Esophagus squamous epithelium (tissue), 5 donors: Measurements from ENCODE around the gene ABCB10. TPM values are rescaled to one million over a fixed set of nuclear protein-coding genes. Genes with fewer than 3 reads are reported as not detected.

Experiments
- DNase-seq: peaks from one replicate; lab custom pipeline; 2025; lab: John Stamatoyannopoulos, UW
- H3K27ac ChIP-seq, 4 donors: fragments of 200-600 bp; sonication (generic); one replicate each; pipeline ENCODE4 v1.5.1; 2016 to 2019; ENCODE audit warnings: mild to moderate bottlenecking in 1 of 4
- H3K27me3 ChIP-seq, 4 donors: fragments of 200-600 bp; sonication (generic); 1 replicate in 3 of 4; 2 replicates in 1 of 4; pipeline versions ENCODE4 v1.5.1 to v1.6.0; 2017 to 2021; ENCODE audit warnings: antibody characterized with exemption in 1 of 4
- H3K36me3 ChIP-seq, 3 donors: fragments of 200-600 bp; sonication (generic); one replicate each; pipeline ENCODE4 v1.5.1; 2016 to 2019
- H3K4me1 ChIP-seq, 3 donors: fragments of 200-600 bp; sonication (generic); one replicate each; pipeline ENCODE4 v1.5.1; 2017 to 2019
- H3K4me3 ChIP-seq, 4 donors: fragments of 200-600 bp; sonication (generic); 1 replicate in 3 of 4; 2 replicates in 1 of 4; pipeline ENCODE4 v1.5.1; 2016 to 2019; ENCODE audit warnings: mild to moderate bottlenecking in 2 of 4, moderate library complexity in 1 of 4
- H3K9me3 ChIP-seq, 3 donors: fragments of 200-600 bp; sonication (generic); one replicate each; pipeline ENCODE4 v1.5.1; 2016 to 2019
- POLR2A ChIP-seq, 4 donors: fragments of 450-650 bp; IDR thresholded peaks; one replicate each; pipeline ENCODE4 v1.6.1; 2017; ENCODE audit warnings: antibody characterized with exemption in 4 of 4, mild to moderate bottlenecking in 4 of 4, moderate library complexity in 3 of 4
- WGBS, 2 donors: methylation state at CpG; one replicate each; pipeline ENCODE4 v1.1.5; 2018; 5-methylcytosine and 5-hydroxymethylcytosine counted together
- intact Hi-C: fragments of 100-400 bp; cut with DNase I; formaldehyde crosslinking; loops from one replicate; pipeline ENCODE4 v1.15.0; 2022
- total RNA-seq, 4 donors: library from RNA; depleted of rRNA; stranded (reverse); fragments of >200 nt; gene quantifications; one replicate each; pipeline ENCODE4 v1.1.0, GENCODE V29; 2016
- TF ChIP-seq, protein P1 (sequence below), 6 experiments: fragments of 450-650 bp in 4 of 6; fragments of 200-600 bp in 2 of 6; sonication (generic) in 2 of 6; IDR thresholded peaks; one replicate each; pipeline ENCODE4 v1.5.1; 2016 to 2019; ENCODE audit warnings: antibody characterized with exemption in 6 of 6, mild to moderate bottlenecking in 4 of 6, moderate library complexity in 4 of 6
- donor health status: DM: yes; HTN: yes; CAD: no.

ABCB10 gene
- total RNA-seq, 4 donors from 2014 or later, result 9.9 to 18.6 (median 14.3) TPM

GRCh38 chr1:229557200-229557850 lies 1.2 kb downstream of the ABCB10 start:
- TF ChIP-seq, protein P1, sequence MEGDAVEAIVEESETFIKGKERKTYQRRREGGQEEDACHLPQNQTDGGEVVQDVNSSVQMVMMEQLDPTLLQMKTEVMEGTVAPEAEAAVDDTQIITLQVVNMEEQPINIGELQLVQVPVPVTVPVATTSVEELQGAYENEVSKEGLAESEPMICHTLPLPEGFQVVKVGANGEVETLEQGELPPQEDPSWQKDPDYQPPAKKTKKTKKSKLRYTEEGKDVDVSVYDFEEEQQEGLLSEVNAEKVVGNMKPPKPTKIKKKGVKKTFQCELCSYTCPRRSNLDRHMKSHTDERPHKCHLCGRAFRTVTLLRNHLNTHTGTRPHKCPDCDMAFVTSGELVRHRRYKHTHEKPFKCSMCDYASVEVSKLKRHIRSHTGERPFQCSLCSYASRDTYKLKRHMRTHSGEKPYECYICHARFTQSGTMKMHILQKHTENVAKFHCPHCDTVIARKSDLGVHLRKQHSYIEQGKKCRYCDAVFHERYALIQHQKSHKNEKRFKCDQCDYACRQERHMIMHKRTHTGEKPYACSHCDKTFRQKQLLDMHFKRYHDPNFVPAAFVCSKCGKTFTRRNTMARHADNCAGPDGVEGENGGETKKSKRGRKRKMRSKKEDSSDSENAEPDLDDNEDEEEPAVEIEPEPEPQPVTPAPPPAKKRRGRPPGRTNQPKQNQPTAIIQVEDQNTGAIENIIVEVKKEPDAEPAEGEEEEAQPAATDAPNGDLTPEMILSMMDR (IDR thresholded peaks at IDR 0.05), result no peak
- no peak for TF ChIP-seq POLR2A (IDR thresholded peaks at IDR 0.05)
- intact Hi-C loops, result loop anchor here (5.0 kb wide), 1 partner anchor 70 kb away; the partner anchor contains the start of genes TAF5L and URB2
- Histone ChIP-seq H3K4me3 (peak overlapping the region; percentile 69 to 99 (median 89)), H3K27me3 (no peaks in the 10 kb centered on the region), H3K4me1 (peaks cover 10 to 47% (median 27%) of the 10 kb centered on the region in 3 donors), H3K27ac (peak overlapping the region; percentile 87 to 97 (median 93)), H3K36me3 (no peaks in the 10 kb centered on the region), H3K9me3 (no peaks in the 10 kb centered on the region)
- WGBS, 2 donors, result 30 to 46% methylated on average over 5 of the region's 5 CpGs
- no peak for DNase-seq

DNA sequence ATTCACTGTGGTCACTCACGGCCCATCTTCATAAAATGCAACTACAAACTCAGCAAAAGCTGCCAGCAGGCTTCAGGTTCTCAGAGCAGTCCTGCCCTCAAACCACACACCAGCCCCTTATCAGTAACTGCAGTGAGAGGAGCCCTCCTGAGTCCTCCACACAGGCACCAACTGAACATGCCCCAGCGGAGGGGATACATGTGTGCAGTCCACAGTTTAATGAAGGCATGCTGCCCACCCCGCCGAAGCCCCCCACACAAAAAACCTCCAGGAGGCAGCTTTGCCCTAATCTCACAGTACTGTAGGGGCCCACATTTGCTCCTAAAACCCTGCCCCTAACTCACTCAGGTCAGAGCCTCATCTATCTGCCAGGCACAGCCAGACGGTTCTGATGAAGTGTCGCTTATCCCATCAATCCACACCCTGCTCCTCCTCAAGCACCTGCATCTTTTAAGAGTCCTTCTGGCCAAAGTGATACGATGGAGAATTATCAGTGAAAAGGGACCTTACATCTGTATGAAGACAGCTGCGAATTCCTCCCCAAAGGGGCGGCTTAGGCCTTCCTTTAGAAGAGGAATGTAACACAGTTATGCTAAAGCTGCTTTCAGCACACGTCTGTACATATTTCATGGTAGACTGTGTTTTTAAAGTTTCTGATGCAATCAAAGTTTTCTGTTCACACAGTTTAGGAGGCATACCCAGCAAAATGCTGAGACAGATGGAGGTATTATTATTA lies 3.5 kb downstream of the ABCB10 start:
- DNase-seq, result no peak
- intact Hi-C loops, result loop anchor here (5.0 kb wide), 1 partner anchor 72 kb away; the partner anchor contains the start of genes TAF5L and URB2

DNA sequence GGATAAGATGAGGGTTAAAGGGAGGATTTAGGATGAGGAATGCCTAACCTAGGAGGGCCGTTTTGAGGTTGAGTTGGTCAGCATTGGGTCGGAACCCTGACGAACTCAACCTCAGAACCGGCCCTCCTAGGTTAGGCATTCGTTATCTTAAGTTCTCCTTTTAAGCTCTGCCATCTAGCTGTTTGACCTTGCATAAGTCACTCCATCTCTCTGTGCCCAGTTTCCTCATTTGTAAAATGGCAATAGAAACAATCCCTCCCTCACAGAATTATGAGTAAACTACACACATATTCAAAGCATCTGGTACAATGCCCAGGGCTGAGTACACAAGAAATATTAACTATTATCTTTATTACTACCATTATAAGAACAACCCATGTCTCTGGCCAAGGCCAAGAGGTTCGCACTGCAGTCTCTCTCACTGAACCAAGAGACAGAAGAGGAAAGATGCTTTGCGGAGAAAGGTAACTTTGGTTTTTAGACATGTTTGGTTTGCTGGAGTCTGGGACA lies 4.8 kb downstream of the ABCB10 start:
- Histone ChIP-seq H3K4me1 (peaks cover 10 to 43% (median 23%) of the 10 kb centered on the region in 3 donors), H3K4me3 (no peak overlapping the region), H3K27ac (no peak overlapping the region), H3K9me3 (no peaks in the 10 kb centered on the region), H3K36me3 (peaks cover 0 to 5% (median 0%) of the 10 kb centered on the region in 3 donors), H3K27me3 (no peaks in the 10 kb centered on the region)
- DNase-seq, result no peak
- WGBS, 2 donors, result 82 to 89% methylated on average over 7 of the region's 7 CpGs
- TF ChIP-seq POLR2A (IDR thresholded peaks at IDR 0.05), result no peak
- intact Hi-C loops, result no loop called here

More for the DNA sequence above, 3.5 kb downstream of the ABCB10 start:
- 72 to 85% methylated on average over 6 to 8 of the region's 10 CpGs for WGBS, 2 donors
- Histone ChIP-seq H3K4me1 (peaks cover 10 to 51% (median 27%) of the 10 kb centered on the region in 3 donors), H3K4me3 (no peak overlapping the region), H3K36me3 (no peaks in the 10 kb centered on the region), H3K27me3 (no peaks in the 10 kb centered on the region), H3K9me3 (no peaks in the 10 kb centered on the region), H3K27ac (no peak overlapping the region)
- TF ChIP-seq POLR2A (IDR thresholded peaks at IDR 0.05), result no peak
- TF ChIP-seq, protein P1 (IDR thresholded peaks at IDR 0.05), result no peak

DNA sequence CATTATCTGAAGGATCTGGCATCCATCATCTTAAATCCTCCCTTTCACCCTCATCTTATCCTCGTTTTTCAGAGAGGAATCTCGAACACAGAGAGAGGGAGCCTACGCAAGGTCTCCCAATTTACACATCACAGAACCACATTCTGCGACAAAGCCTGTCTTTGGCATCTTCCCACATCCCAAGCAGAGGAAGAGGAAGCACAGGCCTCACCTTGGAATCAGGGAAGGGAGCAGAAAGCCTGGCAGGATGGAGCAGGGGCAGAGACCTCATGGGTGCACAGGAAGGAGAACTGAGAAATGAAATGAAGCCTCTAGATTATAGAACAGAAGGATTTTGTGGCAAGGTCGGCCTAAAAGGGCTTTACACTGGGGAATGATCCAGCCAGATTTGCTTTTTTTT lies 5.8 kb downstream of the ABCB10 start:
- H3K4me3 ChIP-seq, result no peak overlapping the region
- intact Hi-C loops, result no loop called here
- TF ChIP-seq, protein P1 (IDR thresholded peaks at IDR 0.05), result no peak
- no peak for TF ChIP-seq POLR2A (IDR thresholded peaks at IDR 0.05)
- no peak for DNase-seq
- 69 to 87% methylated on average over 5 of the region's 5 CpGs for WGBS, 2 donors
- H3K9me3 ChIP-seq, result no peaks in the 10 kb centered on the region
- H3K36me3 ChIP-seq, result peaks cover 0 to 14% (median under 1%) of the 10 kb centered on the region in 3 donors
- no peak overlapping the region for H3K27ac ChIP-seq
- H3K4me1 ChIP-seq, result peaks cover 10 to 41% (median 23%) of the 10 kb centered on the region in 3 donors
- H3K27me3 ChIP-seq, result no peaks in the 10 kb centered on the region

GRCh38 chr1:229550812-229551567 lies 7.5 kb downstream of the ABCB10 start:
- WGBS, 2 donors, result 66 to 74% methylated on average over 3 of the region's 3 CpGs
- intact Hi-C loops, result no loop called here
- H3K27me3 ChIP-seq, result no peaks in the 10 kb centered on the region
- no peak for TF ChIP-seq POLR2A (IDR thresholded peaks at IDR 0.05)
- TF ChIP-seq, protein P1 (IDR thresholded peaks at IDR 0.05), result no peak
- no peak overlapping the region for H3K4me3 ChIP-seq
- DNase-seq, result no peak
- peaks cover 0 to 31% (median 9%) of the 10 kb centered on the region in 3 donors for H3K36me3 ChIP-seq
- peaks cover 0 to 24% (median 10%) of the 10 kb centered on the region in 3 donors for H3K4me1 ChIP-seq
- H3K27ac ChIP-seq, result no peak overlapping the region
- H3K9me3 ChIP-seq, result no peaks in the 10 kb centered on the region
